ENCODE data around the gene CHRNB4. TPM values are rescaled to one million over a fixed set of nuclear protein-coding genes. Genes with fewer than 3 reads are reported as not detected.

CHRNB4 gene
- total RNA-seq, 1 experiment from 2014 or later, result 0.13 TPM

- H3K36me3 ChIP-seq (ENCODE audit: low read depth), result no peaks in the 10 kb centered on the region
- H3F3A ChIP-seq (ENCODE audit: insufficient read depth, low read depth), result no peaks in the 10 kb centered on the region
- no TSS peak for BruUV-seq (replicated peaks)
- intact Hi-C loops (cut with micrococcal nuclease; ENCODE audit: unreplicated experiment), result no loop called here
- no peak for DNase-seq
- ChIA-PET POLR2A (ENCODE audit: unreplicated experiment) (no interaction called here), CTCF (no interaction called here)
- no peak for TF ChIP-seq EZH2 (IDR thresholded peaks at IDR 0.05; ENCODE audit: low read depth)
- TF ChIP-seq CTCF (conservative IDR thresholded peaks at IDR 0.05), result no peak
- H3K9me2 ChIP-seq (ENCODE audit: insufficient read depth), result no peaks in the 10 kb centered on the region
- no peak overlapping the region for H3K27ac ChIP-seq
- H3K4me1 ChIP-seq (replicated peaks; ENCODE audit: insufficient read depth), result no peaks in the 10 kb centered on the region
- no peak overlapping the region for H2AFZ ChIP-seq
- no peak overlapping the region for H3K4me2 ChIP-seq
- no peak overlapping the region for H3K4me3 ChIP-seq
- no peaks in the 10 kb centered on the region for H3K9me3 ChIP-seq (ENCODE audit: insufficient read depth, low read depth)
- no peaks in the 10 kb centered on the region for H4K20me1 ChIP-seq (ENCODE audit: insufficient read depth)
- no peaks in the 10 kb centered on the region for H3K27me3 ChIP-seq (ENCODE audit: insufficient read depth, low read depth)
- H3K79me2 ChIP-seq (ENCODE audit: low read depth), result no peaks in the 10 kb centered on the region
These were observed 34.2 kb upstream of the CHRNB4 start for GRCh38 chr15:78675206-78675605.

- Histone ChIP-seq H3K27me3 (ENCODE audit: insufficient read depth, low read depth) (no peaks in the 10 kb centered on the region), H3K4me2 (no peak overlapping the region), H3K79me2 (ENCODE audit: low read depth) (no peaks in the 10 kb centered on the region), H3K27ac (no peak overlapping the region), H3K9me3 (ENCODE audit: insufficient read depth, low read depth) (no peaks in the 10 kb centered on the region), H3F3A (ENCODE audit: insufficient read depth, low read depth) (no peaks in the 10 kb centered on the region), H4K20me1 (ENCODE audit: insufficient read depth) (no peaks in the 10 kb centered on the region), H3K4me3 (no peak overlapping the region), H3K4me1 (replicated peaks; ENCODE audit: insufficient read depth) (peaks cover 5% of the 10 kb centered on the region; the same call in 1 of the 2 replicates), H3K9me2 (ENCODE audit: insufficient read depth) (no peaks in the 10 kb centered on the region), H3K36me3 (ENCODE audit: low read depth) (no peaks in the 10 kb centered on the region), H2AFZ (no peak overlapping the region)
- ChIA-PET POLR2A (ENCODE audit: unreplicated experiment) (no interaction called here), CTCF (no interaction called here)
- intact Hi-C loops (cut with micrococcal nuclease; ENCODE audit: unreplicated experiment), result no loop called here
- TF ChIP-seq CTCF (conservative IDR thresholded peaks at IDR 0.05), result no peak
- no peak for TF ChIP-seq EZH2 (IDR thresholded peaks at IDR 0.05; ENCODE audit: low read depth)
- no peak for DNase-seq
- no TSS peak for BruUV-seq (replicated peaks)
These were observed 33.0 kb upstream of the CHRNB4 start for GRCh38 chr15:78673917-78674444.

- Histone ChIP-seq H3F3A (ENCODE audit: insufficient read depth, low read depth) (no peaks in the 10 kb centered on the region), H3K9me2 (ENCODE audit: insufficient read depth) (no peaks in the 10 kb centered on the region), H3K27me3 (ENCODE audit: insufficient read depth, low read depth) (no peaks in the 10 kb centered on the region), H3K9me3 (ENCODE audit: insufficient read depth, low read depth) (no peaks in the 10 kb centered on the region), H3K79me2 (ENCODE audit: low read depth) (no peaks in the 10 kb centered on the region), H3K36me3 (ENCODE audit: low read depth) (no peaks in the 10 kb centered on the region), H3K4me1 (replicated peaks; ENCODE audit: insufficient read depth) (peaks cover 10% of the 10 kb centered on the region; the same call in 1 of the 2 replicates), H2AFZ (no peak overlapping the region), H3K4me2 (no peak overlapping the region), H3K4me3 (no peak overlapping the region), H4K20me1 (ENCODE audit: insufficient read depth) (no peaks in the 10 kb centered on the region), H3K27ac (no peak overlapping the region)
- TF ChIP-seq CTCF (conservative IDR thresholded peaks at IDR 0.05) (no peak), EZH2 (IDR thresholded peaks at IDR 0.05; ENCODE audit: low read depth) (no peak)
- BruUV-seq (replicated peaks), result no TSS peak
- POLR2A ChIA-PET (ENCODE audit: unreplicated experiment), result no interaction called here
- intact Hi-C loops (cut with micrococcal nuclease; ENCODE audit: unreplicated experiment), result no loop called here
- no peak for DNase-seq
- CTCF ChIA-PET, result no interaction called here
These were observed 32.5 kb upstream of the CHRNB4 start for GRCh38 chr15:78673476-78673875.
